IMR-90 (cell line): Measurements from ENCODE around the gene PHLDA2. TPM values are rescaled to one million over a fixed set of nuclear protein-coding genes. Genes with fewer than 3 reads are reported as not detected.

Source experiments
- ATAC-seq: fragments of 200-7000 bp; cut with Tn5 transposase; 2 replicates; pipeline ENCODE4 v1.9.1; 2020; ENCODE audit warnings: low read depth, mild to moderate bottlenecking, moderate library complexity
- BruUV-seq: library from RNA; stranded (reverse); fragments of 400-500 nt; replicated peaks from 2 replicates; lab custom pipeline; 2021; lab: Mats Ljungman, UMichigan
- CTCF ChIA-PET: fragments of 300-600 bp; formaldehyde crosslinking; extraction: SDS; loops from one replicate; lab custom pipeline; 2021; ENCODE audit warnings: antibody characterized with exemption; lab: Yijun Ruan, JAX
- POLR2A ChIA-PET: fragments of 300-600 bp; sonication (Branson Sonifier 250); formaldehyde crosslinking; loops from one replicate; lab custom pipeline; 2022; ENCODE audit warnings: antibody characterized with exemption; ENCODE audit not compliant: unreplicated experiment; lab: Charles Lee
- DNase-seq: peaks from one replicate; pipeline ENCODE4 v3.0.0; 2013
- H2AFZ ChIP-seq: replicated peaks from 2 replicates; pipeline ENCODE3; 2013; ENCODE audit warnings: low read length, mild to moderate bottlenecking; ENCODE audit not compliant: poor library complexity
- H2AK5ac ChIP-seq: 2 replicates; pipeline ENCODE4 v1.6.1; 2013; ENCODE audit warnings: low read depth, low read length, inconsistent platforms
- H2AK9ac ChIP-seq: replicated peaks from 2 replicates; pipeline ENCODE3; 2013; ENCODE audit warnings: mild to moderate bottlenecking, low read depth, low read length, moderate library complexity; ENCODE audit not compliant: poor library complexity
- H2BK120ac ChIP-seq: 2 replicates; pipeline ENCODE4 v1.6.1; 2013; ENCODE audit warnings: low read depth, low read length, inconsistent platforms
- H2BK15ac ChIP-seq: 3 replicates; pipeline ENCODE4 v1.6.1; 2013; ENCODE audit warnings: low read depth, low read length, inconsistent platforms
- H2BK20ac ChIP-seq: 2 replicates; pipeline ENCODE4 v1.6.1; 2013; ENCODE audit warnings: low read depth, mild to moderate bottlenecking, inconsistent platforms, low read length, moderate library complexity
- H2BK5ac ChIP-seq: 2 replicates; pipeline ENCODE4 v1.6.1; 2013; ENCODE audit warnings: mild to moderate bottlenecking, low read depth, low read length, inconsistent platforms; ENCODE audit not compliant: poor library complexity, severe bottlenecking
- H3K14ac ChIP-seq: replicated peaks from 2 replicates; pipeline ENCODE4 v1.6.1; 2013; ENCODE audit warnings: low read depth, low read length, inconsistent platforms
- H3K18ac ChIP-seq: 2 replicates; pipeline ENCODE4 v1.6.1; 2013; ENCODE audit warnings: low read depth, low read length, control low read depth
- H3K23ac ChIP-seq: 2 replicates; pipeline ENCODE4 v1.6.1; 2013; ENCODE audit warnings: low read depth, low read length, inconsistent platforms
- H3K27ac ChIP-seq: 2 replicates; pipeline ENCODE4 v1.5.1; 2013; ENCODE audit warnings: mild to moderate bottlenecking, control low read depth, low read length; ENCODE audit not compliant: insufficient read depth
- H3K27me3 ChIP-seq: 2 replicates; pipeline ENCODE4 v1.6.1; 2013; ENCODE audit warnings: low read length; ENCODE audit not compliant: control insufficient read depth, insufficient read depth
- H3K36me3 ChIP-seq: 2 replicates; pipeline ENCODE4 v1.6.1; 2013; ENCODE audit warnings: low read length, mixed read lengths; ENCODE audit not compliant: control insufficient read depth, insufficient read depth
- H3K4ac ChIP-seq: 2 replicates; pipeline ENCODE4 v1.6.1; 2013; ENCODE audit warnings: low read depth, low read length, inconsistent platforms
- H3K4me1 ChIP-seq: 2 replicates; pipeline ENCODE4 v1.6.1; 2013; ENCODE audit warnings: low read length, mixed read lengths; ENCODE audit not compliant: control insufficient read depth, insufficient read depth
- H3K4me2 ChIP-seq: 2 replicates; pipeline ENCODE4 v1.6.1; 2013; ENCODE audit warnings: low read depth, mild to moderate bottlenecking, control low read depth, low read length, moderate library complexity
- H3K4me3 ChIP-seq: 2 replicates; pipeline ENCODE4 v1.5.1; 2013; ENCODE audit warnings: low read depth, mild to moderate bottlenecking, control low read depth, low read length, moderate library complexity; ENCODE audit not compliant: insufficient read depth
- H3K56ac ChIP-seq: 2 replicates; pipeline ENCODE4 v1.6.1; 2013; ENCODE audit warnings: low read length, inconsistent platforms; ENCODE audit not compliant: insufficient read depth; ENCODE audit errors: extremely low read depth
- H3K79me1 ChIP-seq, 2 experiments: 2 replicates each; pipeline ENCODE4 v1.6.1; 2013; ENCODE audit warnings: low read length in 2 of 2, inconsistent platforms in 1 of 2, low read depth in 1 of 2
- H3K9ac ChIP-seq: 2 replicates; pipeline ENCODE4 v1.6.1; 2013; ENCODE audit warnings: low read depth, low read length, control low read depth
- H3K9me1 ChIP-seq: 2 replicates; pipeline ENCODE4 v1.6.1; 2013; ENCODE audit warnings: low read length, inconsistent platforms; ENCODE audit not compliant: insufficient read depth
- H3K9me3 ChIP-seq: 2 replicates; pipeline ENCODE4 v1.6.1; 2013; ENCODE audit warnings: low read length; ENCODE audit not compliant: control insufficient read depth, insufficient read depth
- H4K20me1 ChIP-seq: 2 replicates; pipeline ENCODE4 v1.6.1; 2013; ENCODE audit warnings: low read length, inconsistent platforms; ENCODE audit not compliant: insufficient read depth
- H4K5ac ChIP-seq: 2 replicates; pipeline ENCODE4 v1.6.1; 2013; ENCODE audit warnings: mild to moderate bottlenecking, low read depth, low read length, control low read depth
- H4K8ac ChIP-seq, 2 experiments: 2 replicates each; pipeline ENCODE4 v1.6.1; 2013; ENCODE audit warnings: low read depth in 2 of 2, low read length in 2 of 2, control low read depth in 1 of 2, inconsistent platforms in 1 of 2
- H4K91ac ChIP-seq: 2 replicates; pipeline ENCODE4 v1.6.1; 2013; ENCODE audit warnings: low read depth, low read length, inconsistent platforms; ENCODE audit not compliant: insufficient read depth
- CEBPB ChIP-seq: IDR thresholded peaks from 2 replicates; pipeline ENCODE4 v1.6.1; 2012; ENCODE audit warnings: low read depth, low read length, improper control_type of control experiment
- CHD1 ChIP-seq: IDR thresholded peaks from 2 replicates; pipeline ENCODE4 v1.6.1; 2012; ENCODE audit warnings: low read depth, low read length, improper control_type of control experiment
- MAFK ChIP-seq: IDR thresholded peaks from 2 replicates; pipeline ENCODE4 v1.6.1; 2012; ENCODE audit warnings: low read depth, low read length, improper control_type of control experiment
- MAZ ChIP-seq: IDR thresholded peaks from 2 replicates; pipeline ENCODE4 v1.6.1; 2012; ENCODE audit warnings: low read depth, mild to moderate bottlenecking, low read length, improper control_type of control experiment, moderate library complexity, borderline replicate concordance
- MXI1 ChIP-seq: IDR thresholded peaks from 2 replicates; pipeline ENCODE4 v1.6.1; 2012; ENCODE audit warnings: low read depth, mild to moderate bottlenecking, low read length, moderate library complexity, borderline replicate concordance
- NFE2L2 ChIP-seq: fragments of 150-350 bp; IDR thresholded peaks from 2 replicates; pipeline ENCODE4 v1.6.1; 2016; ENCODE audit warnings: low read depth, mild to moderate bottlenecking, low read length
- POLR2A ChIP-seq: IDR thresholded peaks from 2 replicates; pipeline ENCODE4 v1.6.1; 2012; ENCODE audit warnings: mild to moderate bottlenecking, low read depth, low read length
- RCOR1 ChIP-seq: IDR thresholded peaks from 2 replicates; pipeline ENCODE4 v1.6.1; 2012; ENCODE audit warnings: mild to moderate bottlenecking, low read length, improper control_type of control experiment; ENCODE audit not compliant: insufficient replicate concordance
- RFX5 ChIP-seq: IDR thresholded peaks from 2 replicates; pipeline ENCODE4 v1.8.0; 2012; ENCODE audit warnings: low read depth, mild to moderate bottlenecking, low read length, moderate library complexity
- USF2 ChIP-seq: fragments of 150-350 bp; IDR thresholded peaks from 2 replicates; pipeline ENCODE4 v1.6.1; 2017; ENCODE audit warnings: mild to moderate bottlenecking, antibody characterized with exemption, low read length, low read depth
- WGBS, 2 experiments: methylation state at CpG; one replicate each; pipeline versions ENCODE4 v1.1.5 to v1.1.7; 2013; ENCODE audit warnings: missing lambda C conversion rate in 2 of 2; ENCODE audit not compliant: insufficient read length in 1 of 2; ENCODE audit errors: extremely low coverage in 2 of 2; 5-methylcytosine and 5-hydroxymethylcytosine counted together
- dilution Hi-C: fragments of 300-500 bp; cut with HindIII; formaldehyde crosslinking; loops from one replicate; pipeline ENCODE4 v1.14.3; 2018; ENCODE audit warnings: low sequenced_read_pairs; ENCODE audit not compliant: unreplicated experiment
- in situ Hi-C: fragments of 300-500 bp; cut with MboI; formaldehyde crosslinking; loops from 3 replicates; pipeline ENCODE4 v1.14.3; 2019; ENCODE audit warnings: low sequenced_read_pairs, inconsistent platforms, mixed read lengths
- intact Hi-C: fragments of 100-400 bp; cut with micrococcal nuclease; formaldehyde crosslinking; loops from 2 replicates; pipeline ENCODE4 v1.10.0; 2022
- polyA plus RNA-seq, 3 experiments: library from polyadenylated mRNA; depleted of rRNA; stranded (reverse); fragments of >200 nt; gene quantifications; 2 replicates each; pipeline ENCODE4 v1.2.3, GENCODE V29; 2012; ENCODE audit warnings: low replicate concordance in 1 of 3
- total RNA-seq: library from RNA; depleted of rRNA; stranded (reverse); fragments of >200 nt; gene quantifications from 2 replicates; pipeline ENCODE4 v1.2.3, GENCODE V29; 2012

PHLDA2 gene
- total and polyA plus RNA-seq, 2 of the 4 experiments (the other 2 are of a cell fraction): 3.8 to 89.0 TPM

DNA sequence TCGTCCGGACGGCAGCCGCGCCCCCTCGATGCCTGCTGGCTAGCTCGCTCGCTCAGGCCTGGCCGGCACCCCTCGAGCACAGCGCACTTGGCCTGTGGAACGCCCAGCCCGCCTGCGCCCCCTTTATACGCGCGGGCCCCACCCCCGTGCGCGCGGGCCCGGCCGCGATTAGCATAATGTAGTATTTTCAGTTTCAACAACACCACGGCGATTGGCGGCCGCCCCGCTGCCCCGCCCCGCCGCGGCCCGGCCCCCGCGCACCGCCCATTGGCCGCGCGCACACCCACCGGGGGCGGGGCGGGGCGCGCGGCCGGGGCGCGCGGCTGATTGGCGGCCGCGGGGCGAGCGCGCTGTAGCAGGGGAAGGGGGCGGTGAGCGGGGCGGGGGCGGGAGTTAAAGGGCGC lies 43.5 kb downstream of the PHLDA2 start, which contains the start of gene CDKN1C:
TSS of gene CDKN1C (minus strand) at position 98 of the 404 bp plus-strand sequence. CDS start 319 bp downstream, outside the sequence.
- H3K9ac ChIP-seq: peak within 1 kb of the TSS; percentile 66
- dilution Hi-C loops: no loop called here

More for the DNA sequence above, 43.5 kb downstream of the PHLDA2 start, which contains the start of gene CDKN1C:
- peaks cover 0 to 3% of the 10 kb centered on the region in 2 experiments; a peak in 1 of 4 replicates for H3K79me1 ChIP-seq
- no peak within 1 kb of the TSS for H2BK15ac ChIP-seq
- no peak within 1 kb of the TSS; the same call in 1 of the 2 replicates for H3K18ac ChIP-seq
- peak within 1 kb of the TSS; percentile 95 for H2AFZ ChIP-seq
- H3K4me3 ChIP-seq: peak within 1 kb of the TSS; percentile 86
- H2BK5ac ChIP-seq: peak within 1 kb of the TSS; percentile 14
- peak within 1 kb of the TSS; percentile 84 for H3K4me2 ChIP-seq
- ChIA-PET POLR2A (interaction anchor here (1.0 kb wide), 1 partner anchor 352 kb away, joined by 4 read pairs; no protein-coding TSS in a partner anchor), CTCF (interaction anchor here (11.0 kb wide), 1 partner anchor 353 kb away, joined by 116 read pairs; no protein-coding TSS in a partner anchor)
- H3K14ac ChIP-seq: peak within 1 kb of the TSS; percentile 56
- peak within 1 kb of the TSS; percentile 86 for H3K23ac ChIP-seq
- H3K4ac ChIP-seq: peak within 1 kb of the TSS; percentile 64; the same call in 1 of the 2 replicates
- H3K9me3 ChIP-seq: no peaks in the 10 kb centered on the region
- H3K27me3 ChIP-seq: no peaks in the 10 kb centered on the region; the same call in 1 of the 2 replicates
- intact Hi-C loops: loop anchor here (2.0 to 5.0 kb wide), 3 partner anchors 59 to 238 kb away; no protein-coding TSS in a partner anchor
- peaks cover 12% of the 10 kb centered on the region for H4K20me1 ChIP-seq
- no peak within 1 kb of the TSS for H2BK120ac ChIP-seq
- peak within 1 kb of the TSS; percentile 92 for H2AK9ac ChIP-seq
- peak within 1 kb of the TSS; percentile 51; the same call in 1 of the 2 replicates for H4K5ac ChIP-seq
- peaks cover 3% of the 10 kb centered on the region; the same call in 1 of the 2 replicates for H3K36me3 ChIP-seq
- BruUV-seq: no TSS peak
- H4K91ac ChIP-seq: no peak within 1 kb of the TSS; the same call in 1 of the 2 replicates
- H3K9me1 ChIP-seq: no peaks in the 10 kb centered on the region; the same call in 1 of the 2 replicates
- H3K27ac ChIP-seq: peak within 1 kb of the TSS; percentile 44
- H2AK5ac ChIP-seq: 0 out of 2 replicates have a peak within 1 kb of the TSS, but pooled peaks have one; percentile 56
- H3K56ac ChIP-seq: no peak within 1 kb of the TSS
- in situ Hi-C loops: loop anchor here (5.0 to 25.0 kb wide), 2 partner anchors 353 to 698 kb away; no protein-coding TSS in a partner anchor
- ATAC-seq: peak; percentile 79
- no peak within 1 kb of the TSS for H2BK20ac ChIP-seq
- 5% methylated on average over 4 of the region's 61 CpGs; no CpG with 5 or more reads in 1 of the 2 experiments for WGBS, 2 experiments
- no peak within 1 kb of the TSS; a peak in 1 of 4 replicates for H4K8ac ChIP-seq
- peaks cover 13% of the 10 kb centered on the region for H3K4me1 ChIP-seq
- TF ChIP-seq RFX5 (no peak), NFE2L2 (no peak), RCOR1 (no peak), CHD1 (no peak), POLR2A (peak; percentile 79), MAZ (peak; percentile 38; the same call in 1 of the 2 replicates), MXI1 (no peak), MAFK (no peak), CEBPB (no peak), USF2 (no peak)
- DNase-seq: peak; percentile 69
